ENCODE results near the gene RRAS2.
"Not testable (repeated sequence)": the region's sequence is repeated elsewhere in the genome, so short reads cannot be mapped to it uniquely, and the experiment has no call there.

DNA sequence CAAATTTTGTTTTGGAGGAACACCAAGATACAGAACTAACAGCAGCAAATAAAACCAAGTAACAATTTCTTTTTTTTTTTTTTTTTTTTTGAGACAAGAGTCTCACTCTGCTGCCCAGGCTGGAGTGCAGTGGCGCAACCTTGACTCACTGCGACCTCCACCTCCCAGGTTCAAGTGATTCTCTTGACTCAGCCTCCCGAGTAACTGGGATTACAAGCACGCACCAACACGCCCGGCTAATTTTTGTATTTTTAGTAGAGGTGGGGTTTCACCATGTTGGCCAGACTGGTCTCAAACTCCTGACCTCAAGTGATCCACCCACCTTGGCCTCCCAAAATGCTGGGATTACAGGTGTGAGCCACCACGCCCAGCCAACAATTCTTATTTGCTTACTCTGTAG is 4.4 kb downstream of the RRAS2 start:
- TF ChIP-seq CTCF (conservative IDR thresholded peaks at IDR 0.05); EZH2 (IDR thresholded peaks at IDR 0.05; ENCODE audit: low read depth): not testable (repeated sequence)
